Hepatocyte (in vitro differentiated cells): ENCODE measurements around the gene ABHD16B. TPM values are rescaled to one million over a fixed set of nuclear protein-coding genes. Genes with fewer than 3 reads are reported as not detected.

Experiments
- DNase-seq: peaks from one replicate; pipeline ENCODE4 v3.0.0-alpha.2; 2016; ENCODE audit warnings: low spot score
- H2AFZ ChIP-seq: fragments of 200-600 bp; sonication (generic); 2 replicates; pipeline ENCODE4 v1.6.0; 2016; ENCODE audit warnings: antibody characterized with exemption, mild to moderate bottlenecking
- H3K27ac ChIP-seq: fragments of 200-600 bp; sonication (generic); 2 replicates; pipeline ENCODE4 v1.5.1; 2016; ENCODE audit warnings: mild to moderate bottlenecking
- H3K27me3 ChIP-seq: fragments of 200-600 bp; sonication (generic); 2 replicates; pipeline ENCODE4 v1.6.1; 2016
- H3K36me3 ChIP-seq: fragments of 200-600 bp; sonication (generic); replicated peaks from 2 replicates; pipeline ENCODE4 v1.5.1; 2016; ENCODE audit warnings: low read depth; ENCODE audit not compliant: insufficient read depth
- H3K4me1 ChIP-seq: fragments of 200-600 bp; sonication (generic); 2 replicates; pipeline ENCODE4 v1.5.1; 2016; ENCODE audit warnings: mild to moderate bottlenecking, moderate library complexity; ENCODE audit not compliant: insufficient read depth
- H3K4me2 ChIP-seq: fragments of 200-600 bp; sonication (generic); 2 replicates; pipeline ENCODE4 v1.6.0; 2016
- H3K4me3 ChIP-seq: fragments of 200-600 bp; sonication (generic); 2 replicates; pipeline ENCODE4 v1.5.1; 2016; ENCODE audit warnings: mild to moderate bottlenecking
- H3K79me2 ChIP-seq: fragments of 200-600 bp; sonication (generic); 2 replicates; pipeline ENCODE4 v1.6.0; 2017; ENCODE audit warnings: mild to moderate bottlenecking
- H3K9me2 ChIP-seq: fragments of 200-600 bp; sonication (generic); replicated peaks from 2 replicates; pipeline ENCODE4 v1.6.0; 2017; ENCODE audit warnings: mild to moderate bottlenecking; ENCODE audit not compliant: insufficient read depth
- H3K9me3 ChIP-seq: fragments of 200-600 bp; sonication (generic); 2 replicates; pipeline ENCODE4 v1.5.1; 2016; ENCODE audit warnings: low read depth, mild to moderate bottlenecking
- H4K20me1 ChIP-seq: fragments of 200-600 bp; sonication (generic); 2 replicates; pipeline ENCODE4 v1.6.0; 2016; ENCODE audit warnings: mild to moderate bottlenecking; ENCODE audit not compliant: insufficient read depth, poor library complexity, severe bottlenecking
- EZH2 ChIP-seq: fragments of 200-600 bp; sonication (generic); IDR thresholded peaks from 2 replicates; pipeline ENCODE4 v1.6.1; 2016; ENCODE audit warnings: antibody characterized with exemption, mild to moderate bottlenecking, borderline replicate concordance
- EZH2phosphoT487 ChIP-seq: fragments of 200-600 bp; sonication (generic); IDR thresholded peaks from one replicate; pipeline ENCODE4 v1.6.1; 2018; ENCODE audit warnings: antibody characterized with exemption, mild to moderate bottlenecking, low read depth, moderate library complexity; ENCODE audit not compliant: unreplicated experiment, severe bottlenecking
- WGBS: methylation state at CpG from one replicate; pipeline ENCODE4 v1.1.6; 2016; ENCODE audit warnings: low lambda C conversion rate; ENCODE audit errors: missing lambda C conversion rate; 5-methylcytosine and 5-hydroxymethylcytosine counted together
- polyA plus RNA-seq: library from polyadenylated mRNA; unstranded; fragments of >200 nt; fragmentation: Nextera tagmentation; extraction: Ambion mirVana; gene quantifications from 2 replicates; pipeline ENCODE4 v1.2.1, GENCODE V29; 2016
- total RNA-seq: library from RNA; depleted of rRNA; stranded (reverse); fragments of >200 nt; gene quantifications from 2 replicates; pipeline ENCODE4 v1.2.3, GENCODE V29; 2014
- TF ChIP-seq, protein P1 (sequence below): fragments of 200-600 bp; sonication (generic); IDR thresholded peaks from 2 replicates; pipeline ENCODE4 v1.5.1; 2016; ENCODE audit warnings: antibody characterized with exemption, mild to moderate bottlenecking; ENCODE audit not compliant: poor library complexity

The ABHD16B gene
- total and polyA plus RNA-seq, 2 experiments from 2014 or later: 0.68 TPM; not detected in 1

DNA sequence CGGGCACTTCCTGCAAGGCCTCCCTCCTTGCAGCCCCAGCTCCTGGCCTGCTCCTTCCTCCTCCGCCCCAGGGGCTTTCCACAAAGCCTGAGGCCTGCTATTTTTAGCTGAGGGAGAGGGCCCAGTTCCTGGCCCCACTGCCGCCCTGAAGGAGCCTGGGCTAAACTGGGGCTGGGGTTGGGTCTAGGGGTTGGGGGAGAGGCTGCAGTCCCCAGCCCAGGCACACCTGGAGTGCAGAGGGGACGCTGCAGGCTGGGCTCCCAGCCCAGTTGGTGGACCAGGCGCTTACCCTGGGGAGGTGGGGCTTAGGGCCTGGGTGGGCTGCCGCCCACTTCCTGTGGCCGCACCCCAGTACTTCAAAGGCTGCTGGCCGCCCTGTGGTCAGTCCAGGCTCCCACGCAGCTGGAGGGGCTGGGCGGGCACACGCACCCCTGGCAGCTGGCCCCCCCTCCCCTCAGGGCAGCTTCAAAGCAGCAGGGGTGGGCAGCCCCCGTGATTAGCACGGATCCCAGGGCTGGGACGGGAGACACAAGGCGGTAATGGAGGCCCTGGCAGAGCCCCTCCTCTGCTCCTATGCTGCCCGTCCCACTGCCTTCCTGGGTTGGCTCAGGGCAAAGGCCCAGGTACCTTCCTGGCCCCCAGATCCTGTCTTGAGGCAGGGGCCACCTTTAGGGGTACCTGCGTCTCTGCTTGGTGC is 7.1 kb upstream of the ABHD16B start:
- Histone ChIP-seq H3K36me3 (no peaks in the 10 kb centered on the region), H3K4me1 (peaks cover 36% of the 10 kb centered on the region), H3K27me3 (peaks cover 23% of the 10 kb centered on the region), H3K9me3 (no peaks in the 10 kb centered on the region), H3K9me2 (no peaks in the 10 kb centered on the region), H2AFZ (no peak overlapping the region), H3K27ac (no peak overlapping the region), H3K79me2 (no peaks in the 10 kb centered on the region), H3K4me3 (no peak overlapping the region), H3K4me2 (peak overlapping the region; percentile 75), H4K20me1 (no peaks in the 10 kb centered on the region)
- 55% methylated on average over 13 of the region's 17 CpGs for WGBS
- DNase-seq: no peak
- TF ChIP-seq, protein P1, sequence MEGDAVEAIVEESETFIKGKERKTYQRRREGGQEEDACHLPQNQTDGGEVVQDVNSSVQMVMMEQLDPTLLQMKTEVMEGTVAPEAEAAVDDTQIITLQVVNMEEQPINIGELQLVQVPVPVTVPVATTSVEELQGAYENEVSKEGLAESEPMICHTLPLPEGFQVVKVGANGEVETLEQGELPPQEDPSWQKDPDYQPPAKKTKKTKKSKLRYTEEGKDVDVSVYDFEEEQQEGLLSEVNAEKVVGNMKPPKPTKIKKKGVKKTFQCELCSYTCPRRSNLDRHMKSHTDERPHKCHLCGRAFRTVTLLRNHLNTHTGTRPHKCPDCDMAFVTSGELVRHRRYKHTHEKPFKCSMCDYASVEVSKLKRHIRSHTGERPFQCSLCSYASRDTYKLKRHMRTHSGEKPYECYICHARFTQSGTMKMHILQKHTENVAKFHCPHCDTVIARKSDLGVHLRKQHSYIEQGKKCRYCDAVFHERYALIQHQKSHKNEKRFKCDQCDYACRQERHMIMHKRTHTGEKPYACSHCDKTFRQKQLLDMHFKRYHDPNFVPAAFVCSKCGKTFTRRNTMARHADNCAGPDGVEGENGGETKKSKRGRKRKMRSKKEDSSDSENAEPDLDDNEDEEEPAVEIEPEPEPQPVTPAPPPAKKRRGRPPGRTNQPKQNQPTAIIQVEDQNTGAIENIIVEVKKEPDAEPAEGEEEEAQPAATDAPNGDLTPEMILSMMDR: no peak
- TF ChIP-seq EZH2 (no peak), EZH2phosphoT487 (no peak)

DNA sequence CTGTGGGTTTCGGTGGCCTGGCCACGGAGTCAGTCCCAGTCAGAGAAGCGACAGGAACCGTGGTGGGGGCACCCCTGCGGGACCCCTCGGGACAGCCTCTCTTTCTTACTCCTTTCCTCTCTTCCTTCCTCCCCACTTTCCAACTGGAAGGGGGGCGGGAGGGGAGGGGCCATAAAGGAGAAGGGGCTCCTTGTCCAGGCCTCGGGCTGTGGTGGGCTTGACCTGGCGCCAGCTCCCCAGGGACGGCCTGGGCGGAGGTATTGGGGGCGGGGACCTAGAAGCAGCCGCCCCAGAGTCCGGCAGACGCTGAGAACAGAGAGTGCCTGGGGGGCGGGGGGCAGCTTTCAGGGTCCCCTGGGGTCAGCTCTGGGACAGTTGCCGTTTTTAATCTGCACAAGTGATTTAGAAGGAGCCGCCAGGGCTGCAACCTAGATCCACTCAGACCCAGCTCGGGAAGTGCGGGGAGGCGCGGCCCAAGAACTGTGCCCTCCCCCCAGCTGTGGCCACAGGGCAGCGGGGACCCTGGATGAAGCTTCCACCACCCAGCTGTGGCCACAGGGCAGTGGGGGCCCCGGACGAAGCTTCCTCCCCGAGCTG is 6.4 kb upstream of the ABHD16B start:
- Histone ChIP-seq H3K4me3 (no peak overlapping the region), H3K9me3 (no peaks in the 10 kb centered on the region), H3K9me2 (no peaks in the 10 kb centered on the region), H3K27me3 (peaks cover 23% of the 10 kb centered on the region), H3K27ac (no peak overlapping the region), H3K36me3 (no peaks in the 10 kb centered on the region), H4K20me1 (no peaks in the 10 kb centered on the region), H3K4me2 (peak overlapping the region; percentile 75), H2AFZ (no peak overlapping the region), H3K79me2 (no peaks in the 10 kb centered on the region), H3K4me1 (peaks cover 36% of the 10 kb centered on the region)
- 24% methylated on average over 25 of the region's 26 CpGs for WGBS
- DNase-seq: no peak
- TF ChIP-seq, protein P1: no peak
- TF ChIP-seq EZH2 (no peak), EZH2phosphoT487 (no peak)

DNA sequence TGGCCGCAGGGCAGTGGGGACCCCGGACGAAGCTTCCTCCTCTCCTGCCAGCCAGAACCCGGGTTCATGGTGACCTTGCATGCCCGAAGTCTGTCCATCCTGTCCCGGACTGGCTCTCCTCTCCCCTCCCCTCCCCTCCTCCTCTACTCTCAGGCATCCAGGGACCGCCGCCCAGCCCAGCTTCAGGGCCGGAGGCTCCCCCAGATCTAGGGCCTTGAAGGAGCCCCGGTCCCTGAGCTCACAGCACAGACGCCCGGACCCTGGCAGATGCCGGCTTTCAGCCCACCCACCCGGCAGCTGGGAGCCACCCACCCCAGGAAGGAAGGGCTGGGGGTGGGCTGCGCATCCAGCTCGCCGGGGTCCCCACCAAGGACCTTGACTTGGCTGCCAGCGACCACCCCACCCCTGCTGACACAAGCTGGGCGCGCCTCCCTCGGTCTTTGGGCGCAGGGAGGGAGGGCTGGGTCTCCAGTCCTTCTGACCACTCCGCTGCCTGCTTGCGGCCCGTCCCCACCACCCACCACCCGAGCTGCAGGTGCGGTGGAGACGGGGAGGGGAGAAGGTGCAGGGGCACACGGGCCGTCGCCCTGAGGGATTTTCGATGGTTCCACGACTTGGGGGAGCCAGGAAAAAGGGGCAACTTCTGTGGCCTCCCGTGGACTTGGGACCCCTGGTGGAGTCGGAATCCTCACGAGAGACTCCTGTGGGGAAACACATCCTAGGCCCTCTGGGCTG is 5.8 kb upstream of the ABHD16B start:
- H3K27me3 ChIP-seq: peaks cover 23% of the 10 kb centered on the region
- H3K27ac ChIP-seq: no peak overlapping the region
- TF ChIP-seq, protein P1: no peak
- DNase-seq: no peak
- no peaks in the 10 kb centered on the region for H3K79me2 ChIP-seq
- H3K4me1 ChIP-seq: peaks cover 36% of the 10 kb centered on the region
- H3K36me3 ChIP-seq: no peaks in the 10 kb centered on the region
- 55% methylated on average over 22 of the region's 36 CpGs for WGBS
- no peak overlapping the region for H3K4me3 ChIP-seq
- no peaks in the 10 kb centered on the region for H3K9me2 ChIP-seq
- H3K9me3 ChIP-seq: no peaks in the 10 kb centered on the region
- H4K20me1 ChIP-seq: no peaks in the 10 kb centered on the region
- H3K4me2 ChIP-seq: peak overlapping the region; percentile 75
- no peak overlapping the region for H2AFZ ChIP-seq
